GM21576 (cell line): ENCODE data around the gene SLC16A6.
"Not testable (repeated sequence)": the region's sequence is repeated elsewhere in the genome, so short reads cannot be mapped to it uniquely, and the experiment has no call there.

Experiments
- ATAC-seq: cut with Tn5 transposase; IDR thresholded peaks from one replicate; pipeline ENCODE4 v1.9.1; 2021; ENCODE audit warnings: mild to moderate bottlenecking, moderate library complexity; ENCODE audit not compliant: unreplicated experiment

Gene SLC16A6

GRCh38 chr17:68253426-68253825 is 37.5 kb downstream of the SLC16A6 start:
- not testable (repeated sequence) for ATAC-seq

- no peak for ATAC-seq
Measured at GRCh38 chr17:68249354-68249765, 41.6 kb downstream of the SLC16A6 start.

- no peak for ATAC-seq
Measured at GRCh38 chr17:68248891-68249290, 42.0 kb downstream of the SLC16A6 start.

DNA sequence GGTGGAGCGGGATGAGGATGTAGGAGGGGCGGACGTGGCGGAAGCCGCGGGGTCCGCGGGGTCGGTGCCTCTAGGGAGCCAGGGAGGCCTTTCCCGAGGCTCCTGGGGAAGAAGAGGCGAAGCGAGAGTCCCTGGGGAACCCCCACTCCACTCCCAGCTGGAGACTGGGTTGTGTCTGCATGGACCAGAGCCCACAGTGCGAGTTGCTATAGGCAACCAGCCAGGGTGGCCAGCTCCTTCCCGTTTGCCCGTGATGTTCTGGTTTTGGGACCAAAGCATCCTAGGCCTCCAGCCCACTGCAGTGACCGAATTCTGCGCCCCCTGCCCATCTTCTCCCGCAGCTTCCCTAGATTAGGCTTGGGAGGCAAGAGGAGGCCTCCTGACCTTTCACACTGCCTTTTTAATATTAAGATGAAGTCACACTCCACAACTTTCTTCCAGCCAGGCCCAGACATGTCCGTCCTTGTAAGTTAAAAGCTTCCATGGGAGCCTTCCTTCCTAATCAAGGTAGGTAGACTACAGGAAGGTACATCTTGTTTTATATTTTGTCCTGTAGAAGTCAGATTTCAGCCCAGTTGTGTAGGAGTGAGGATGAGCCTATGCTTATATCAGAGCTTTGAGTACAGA is 42.6 kb downstream of the SLC16A6 start:
- ATAC-seq: peak; percentile 29

GRCh38 chr17:68247445-68248198 is 43.3 kb downstream of the SLC16A6 start, which contains the start of gene AMZ2:
AMZ2 (plus strand) TSS chr17:68248043; CDS start chr17:68250188, 2,145 bp downstream.
- ATAC-seq: peak; percentile 84

DNA sequence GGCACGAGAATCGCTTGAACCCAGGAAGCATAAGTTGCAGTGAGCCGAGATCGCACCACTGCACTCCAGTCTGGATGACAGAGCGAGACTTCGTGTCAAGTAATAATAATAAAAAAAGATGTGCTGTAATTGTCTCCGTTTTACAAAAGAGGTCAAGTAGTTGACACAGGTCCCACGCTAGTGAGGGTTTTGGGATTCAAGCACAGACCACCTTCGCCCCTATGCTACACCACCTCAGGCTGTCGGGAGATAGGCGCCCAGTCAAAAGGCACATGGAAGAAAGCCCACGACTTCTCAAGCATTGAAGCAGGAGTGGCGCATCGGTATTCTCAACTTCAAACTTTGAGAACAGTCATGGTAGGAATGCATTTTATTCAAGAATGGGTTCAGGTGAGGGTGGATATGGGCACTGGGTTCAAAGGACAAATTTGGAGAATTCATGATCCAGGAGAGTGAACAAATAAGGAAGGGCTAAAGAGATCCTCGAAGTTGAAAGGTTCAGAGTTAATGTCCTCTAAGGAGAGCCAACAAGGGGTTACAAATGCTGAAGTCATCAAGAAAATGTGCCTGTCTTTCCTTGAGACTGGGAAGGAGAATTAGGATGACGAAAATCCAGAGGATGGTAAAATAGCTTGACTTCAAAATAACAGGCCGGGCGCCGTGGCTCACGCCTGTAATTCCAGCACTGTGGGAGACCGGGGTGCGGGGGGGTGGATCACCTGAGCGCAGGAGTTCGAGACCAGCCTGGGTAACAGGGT is 44.5 kb downstream of the SLC16A6 start:
- ATAC-seq: no peak

- ATAC-seq: no peak
Measured at GRCh38 chr17:68239632-68240366, 51.1 kb downstream of the SLC16A6 start.

DNA sequence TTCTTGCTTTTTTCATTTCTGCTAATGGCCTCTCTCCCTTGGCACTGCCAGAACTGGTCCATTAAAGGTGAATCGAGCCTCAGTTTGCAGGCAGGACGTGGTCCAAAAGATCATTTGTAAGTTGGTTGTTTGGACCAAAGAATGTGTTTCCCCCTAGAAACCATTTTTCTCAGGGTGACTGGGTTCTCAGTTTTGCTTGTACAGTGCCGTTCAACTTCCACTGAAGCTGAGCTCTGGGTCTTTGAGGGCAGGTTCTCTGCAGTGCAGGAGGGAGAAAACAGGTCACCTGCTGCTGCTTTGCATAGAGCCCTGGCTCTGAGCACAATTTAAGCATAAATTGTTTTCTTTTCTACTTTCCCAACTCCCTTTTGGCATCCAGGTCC is 52.1 kb downstream of the SLC16A6 start:
- ATAC-seq: no peak

GRCh38 chr17:68238164-68238870 is 52.6 kb downstream of the SLC16A6 start:
- peak; percentile 2 for ATAC-seq

DNA sequence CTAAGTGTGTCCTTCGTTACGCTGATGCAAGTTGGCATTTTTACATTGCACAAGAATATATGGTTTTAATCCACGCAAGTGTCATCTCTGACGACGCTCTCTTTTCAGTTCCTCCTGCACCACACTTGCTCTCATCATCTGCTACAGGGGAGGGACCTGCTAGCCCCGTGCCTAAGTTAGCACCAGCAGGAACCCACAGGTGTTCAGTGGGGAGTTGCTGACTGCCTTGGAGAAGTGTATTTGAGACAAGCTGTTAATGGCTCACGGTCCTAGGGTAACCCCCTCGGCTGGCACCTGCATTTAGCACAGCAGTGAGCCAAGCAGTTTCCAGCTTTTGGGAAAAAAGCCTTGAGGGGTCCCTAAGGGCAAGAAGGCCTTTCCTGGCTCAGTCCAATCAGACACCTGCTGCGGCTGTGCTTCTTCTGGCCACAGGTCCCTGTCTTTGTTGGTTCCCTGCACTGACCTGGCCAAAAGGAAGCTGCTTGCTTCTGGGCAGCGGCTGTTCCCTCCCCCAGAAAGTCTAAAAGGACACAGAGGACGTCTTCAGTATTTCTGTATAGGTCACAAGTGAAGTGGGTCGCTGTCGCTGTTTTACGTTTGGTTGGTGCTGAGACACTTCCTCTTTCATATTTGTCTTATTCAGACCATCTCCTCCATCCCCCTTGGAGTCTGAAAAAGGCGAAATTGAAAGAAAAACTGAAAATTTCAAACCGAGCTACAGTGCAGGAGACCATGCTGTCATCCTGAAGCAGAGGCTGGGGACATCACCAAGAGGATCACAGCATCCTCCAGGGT is 53.4 kb downstream of the SLC16A6 start:
- ATAC-seq: peak; percentile 66

DNA sequence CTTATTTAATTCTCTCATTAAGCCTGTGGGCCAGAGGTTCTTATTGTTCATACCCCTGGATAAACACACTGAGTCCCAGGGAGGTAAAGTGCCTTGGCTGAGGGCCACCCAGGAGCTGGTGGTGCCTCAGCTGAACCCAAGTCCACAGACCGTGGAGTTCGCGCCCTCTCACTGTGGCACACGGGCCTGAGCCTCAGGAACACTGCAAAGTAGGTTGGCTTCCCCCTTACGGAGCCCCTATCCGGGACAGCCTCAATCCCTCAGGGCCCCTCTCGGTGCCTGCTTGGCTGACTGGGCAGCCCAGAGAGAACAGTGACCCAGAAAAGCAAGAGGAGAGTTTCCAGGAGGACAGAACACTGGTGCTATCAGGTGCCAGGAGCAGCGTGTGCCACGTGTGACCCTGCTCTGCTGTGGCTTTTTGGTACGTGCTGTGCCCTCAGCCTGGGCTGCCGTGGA is 55.6 kb downstream of the SLC16A6 start:
- not testable (repeated sequence) for ATAC-seq

DNA sequence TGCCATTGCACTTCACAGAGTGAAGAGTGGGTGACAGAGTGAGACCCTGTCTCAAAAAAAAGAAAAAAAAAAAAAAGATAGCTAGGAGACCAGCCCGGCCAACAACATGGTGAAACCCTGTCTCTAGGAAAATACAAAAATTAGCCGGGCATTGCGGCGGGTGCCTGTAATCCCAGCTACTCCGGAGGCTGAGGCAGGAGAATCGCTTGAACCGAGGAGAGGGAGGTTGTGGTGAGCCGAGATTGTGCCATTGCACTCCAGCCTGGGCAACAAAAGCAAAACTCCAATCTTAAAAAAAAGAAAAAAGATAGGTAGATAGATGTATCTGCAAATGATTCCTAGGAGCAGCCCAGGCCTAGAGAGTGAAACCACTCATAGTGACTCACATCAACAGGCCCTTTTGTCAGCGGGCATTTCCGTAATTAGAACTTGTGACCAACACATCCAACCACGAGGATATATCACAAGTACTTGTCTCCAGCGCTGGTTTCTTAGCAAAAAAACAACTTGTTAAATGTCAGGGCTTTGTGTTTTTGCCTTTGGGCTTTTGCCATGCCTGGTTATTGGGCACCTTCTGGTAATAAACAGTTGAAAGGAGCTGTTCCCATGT is 56.1 kb downstream of the SLC16A6 start:
- ATAC-seq: not testable (repeated sequence)

DNA sequence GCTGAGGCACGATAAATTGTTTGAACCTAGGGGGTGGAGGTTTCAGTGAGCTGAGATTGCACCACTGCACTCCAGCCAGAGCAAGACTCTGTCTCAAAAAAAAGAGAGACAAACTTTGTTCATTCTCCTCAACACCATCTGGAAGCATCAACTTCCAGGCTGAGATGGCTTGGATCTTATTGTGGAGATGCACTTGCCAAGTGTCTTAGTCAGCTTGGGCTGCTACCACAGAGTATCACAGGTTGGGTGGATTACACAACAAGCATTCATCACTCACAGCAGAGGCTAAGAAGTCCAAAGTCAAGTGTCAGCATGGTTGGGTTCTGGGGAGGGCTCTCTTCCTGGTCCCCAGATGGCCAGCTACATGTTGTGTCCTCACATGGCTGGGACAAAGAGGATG is 58.2 kb downstream of the SLC16A6 start:
- ATAC-seq: not testable (repeated sequence)

GRCh38 chr17:68231541-68231940 is 59.4 kb downstream of the SLC16A6 start:
- ATAC-seq: no peak

DNA sequence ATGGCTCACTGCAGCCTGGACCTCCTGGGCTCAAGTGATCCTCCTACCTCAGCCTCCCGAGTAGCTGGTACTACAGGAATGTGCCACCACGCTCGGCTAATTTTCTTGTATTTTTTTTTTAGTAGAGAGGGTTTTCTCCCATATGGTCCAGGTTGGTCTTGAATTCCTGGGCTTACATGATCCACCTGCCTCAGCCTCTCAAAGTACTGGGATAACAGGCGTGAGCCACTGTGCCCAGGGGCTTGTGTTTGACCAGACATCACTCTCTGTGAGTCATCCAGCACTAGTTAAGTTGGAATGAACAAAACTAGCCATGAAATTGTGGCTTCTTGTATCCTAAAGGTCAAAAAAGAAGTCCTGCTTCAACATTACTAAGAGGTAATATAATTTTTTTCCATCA is 59.8 kb downstream of the SLC16A6 start:
- not testable (repeated sequence) for ATAC-seq

DNA sequence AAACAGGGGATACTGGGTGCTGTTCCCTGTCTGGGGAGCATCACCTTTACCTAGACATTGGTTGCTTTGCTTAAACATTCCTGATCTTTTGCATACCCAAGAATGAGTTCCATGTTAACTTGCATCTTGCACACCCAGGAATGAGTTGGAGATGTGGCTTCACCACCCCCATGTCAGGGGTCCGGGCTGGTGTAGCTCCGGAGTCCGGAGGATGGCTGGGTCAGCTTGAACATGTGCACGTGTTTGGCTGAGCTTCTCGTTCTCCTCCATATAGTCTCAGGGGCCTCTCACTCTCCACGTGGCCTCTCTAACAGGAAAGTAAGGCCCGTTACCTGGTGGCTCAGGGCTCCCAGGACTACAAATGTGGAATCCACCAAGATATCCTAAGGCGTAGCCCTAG is 61.3 kb downstream of the SLC16A6 start:
- ATAC-seq: no peak

GRCh38 chr17:68228817-68229570 is 61.9 kb downstream of the SLC16A6 start:
- no peak for ATAC-seq

DNA sequence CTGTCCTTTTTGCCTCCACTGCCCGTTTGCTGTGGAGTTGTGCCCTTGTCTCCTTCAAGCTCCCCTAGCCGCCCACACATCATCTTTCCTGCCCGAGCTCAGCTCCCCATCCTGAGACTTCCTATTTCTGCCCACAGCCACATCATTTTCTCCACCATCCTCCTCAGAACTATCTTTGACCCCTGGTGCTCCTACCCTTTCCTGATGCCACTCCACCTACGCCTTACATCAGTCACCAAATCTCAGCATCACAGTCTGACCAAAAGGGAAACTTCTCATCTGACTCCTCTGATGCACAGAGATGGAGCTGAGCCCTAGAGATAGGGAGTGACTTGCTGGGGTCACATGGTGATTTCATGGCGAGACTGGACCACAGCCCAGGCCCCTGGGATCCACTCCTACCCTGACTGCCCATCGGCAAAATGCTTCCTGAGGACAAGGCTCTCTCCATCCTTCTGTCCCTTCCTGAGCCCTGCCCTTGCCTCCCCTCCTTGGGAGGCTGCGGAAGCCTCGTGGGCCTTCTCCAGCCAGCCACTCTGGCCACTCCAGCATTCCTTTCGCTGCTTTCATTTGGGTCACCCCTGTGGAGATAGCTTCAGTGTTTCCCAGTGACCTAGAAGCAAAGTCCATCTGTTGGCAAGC is 62.8 kb downstream of the SLC16A6 start:
- not testable (repeated sequence) for ATAC-seq
